ENCODE data around the gene DCUN1D3. TPM values are rescaled to one million over a fixed set of nuclear protein-coding genes. Genes with fewer than 3 reads are reported as not detected.

Gene DCUN1D3
- total RNA-seq, 1 experiment from 2014 or later = 16.1 TPM

DNA sequence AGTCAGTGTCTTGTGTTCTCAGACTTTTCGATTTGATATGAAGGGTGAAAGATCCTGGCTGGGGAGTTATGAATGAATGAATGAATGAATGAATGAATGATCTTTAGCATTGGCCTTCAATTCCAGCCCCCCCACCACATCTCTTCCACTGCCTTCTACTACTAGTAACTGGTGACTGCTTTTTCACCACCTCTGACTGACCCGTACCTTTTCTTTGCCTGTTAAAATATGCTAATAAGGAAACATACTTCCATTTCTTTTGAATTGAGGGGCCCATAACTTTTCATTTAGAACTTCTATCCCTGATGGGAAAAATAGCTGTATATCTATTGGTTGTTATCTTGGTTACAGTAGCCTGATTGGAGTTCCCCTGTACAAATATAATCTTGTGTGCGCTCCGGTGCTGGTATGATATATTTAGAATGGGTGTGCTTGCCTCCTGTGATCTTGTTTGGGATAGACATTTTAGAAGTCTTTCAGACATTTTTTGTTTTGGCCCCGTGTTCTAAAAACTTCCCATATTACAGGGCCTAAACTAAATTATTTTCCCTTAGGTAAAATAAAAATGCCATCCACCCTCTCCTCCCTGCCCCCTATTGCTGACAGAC, 3.8 kb upstream of the DCUN1D3 start:
- H3K9me3 Mint-ChIP-seq = no peaks in the 10 kb centered on the region; a peak in 1 of 5 replicates
- Histone ChIP-seq H3K23ac (ENCODE audit: insufficient read length, low read depth, low read length) (no peak overlapping the region), H3K79me2 (ENCODE audit: insufficient read depth, low read length) (peaks cover 6% of the 10 kb centered on the region; the same call in 1 of the 2 replicates), H3K9me3 (ENCODE audit: control insufficient read depth, low read depth, low read length) (no peaks in the 10 kb centered on the region), H3T11ph (ENCODE audit: low read length) (no peak overlapping the region), H3K14ac (ENCODE audit: insufficient read depth, low read length) (no peak overlapping the region), H3K27ac (ENCODE audit: insufficient read length, low read depth, low read length) (no peak overlapping the region), H3K56ac (ENCODE audit: insufficient read length, low read depth, low read length) (no peak overlapping the region), H2BK12ac (ENCODE audit: insufficient read length, low read depth, low read length) (no peak overlapping the region), H3K4me1 (ENCODE audit: insufficient read depth, low read length) (no peaks in the 10 kb centered on the region), H3K9ac (ENCODE audit: extremely low read depth, insufficient read length, low read length) (no peak overlapping the region), H2BK120ac (ENCODE audit: low read depth, low read length, poor library complexity, severe bottlenecking) (no peak overlapping the region), H2BK5ac (ENCODE audit: insufficient read length, low read length) (no peak overlapping the region), H3K4me2 (ENCODE audit: insufficient read depth, insufficient read length, low read length) (no peak overlapping the region), H4K20me1 (ENCODE audit: control insufficient read depth, insufficient read depth, insufficient read length) (no peaks in the 10 kb centered on the region), H4K5ac (ENCODE audit: insufficient read length, low read depth, low read length) (no peak overlapping the region), H3K23me2 (ENCODE audit: insufficient read length, low read depth, low read length, poor library complexity, severe bottlenecking) (peaks cover 14% of the 10 kb centered on the region), H2BK20ac (ENCODE audit: low read depth, low read length, poor library complexity, severe bottlenecking) (no peak overlapping the region), H2BK15ac (ENCODE audit: low read depth, low read length) (no peak overlapping the region), H3K18ac (ENCODE audit: insufficient read length, low read depth, low read length) (no peak overlapping the region), H3K79me1 (ENCODE audit: insufficient read depth, low read depth, low read length, poor library complexity, severe bottlenecking) (peaks cover 1% of the 10 kb centered on the region), H4K91ac (ENCODE audit: insufficient read length, low read depth, low read length) (no peak overlapping the region), H3K4ac (ENCODE audit: low read depth, low read length) (no peak overlapping the region), H3K27me3 (ENCODE audit: insufficient read depth, low read length) (no peaks in the 10 kb centered on the region), H2AK5ac (ENCODE audit: insufficient read length, low read length) (no peak overlapping the region), H2AFZ (ENCODE audit: low read length) (no peak overlapping the region), H4K8ac (replicated peaks; ENCODE audit: insufficient read length, low read depth, low read length) (no peak overlapping the region)
- no peaks in the 10 kb centered on the region for H3K27me3 Mint-ChIP-seq (ENCODE audit: low read depth)
- H3K4me1 Mint-ChIP-seq = peaks cover 37 to 42% of the 10 kb centered on the region in 2 experiments
- no peak for DNase-seq
- no peak overlapping the region for H3K4me3 Mint-ChIP-seq
- TF ChIP-seq, protein P1, sequence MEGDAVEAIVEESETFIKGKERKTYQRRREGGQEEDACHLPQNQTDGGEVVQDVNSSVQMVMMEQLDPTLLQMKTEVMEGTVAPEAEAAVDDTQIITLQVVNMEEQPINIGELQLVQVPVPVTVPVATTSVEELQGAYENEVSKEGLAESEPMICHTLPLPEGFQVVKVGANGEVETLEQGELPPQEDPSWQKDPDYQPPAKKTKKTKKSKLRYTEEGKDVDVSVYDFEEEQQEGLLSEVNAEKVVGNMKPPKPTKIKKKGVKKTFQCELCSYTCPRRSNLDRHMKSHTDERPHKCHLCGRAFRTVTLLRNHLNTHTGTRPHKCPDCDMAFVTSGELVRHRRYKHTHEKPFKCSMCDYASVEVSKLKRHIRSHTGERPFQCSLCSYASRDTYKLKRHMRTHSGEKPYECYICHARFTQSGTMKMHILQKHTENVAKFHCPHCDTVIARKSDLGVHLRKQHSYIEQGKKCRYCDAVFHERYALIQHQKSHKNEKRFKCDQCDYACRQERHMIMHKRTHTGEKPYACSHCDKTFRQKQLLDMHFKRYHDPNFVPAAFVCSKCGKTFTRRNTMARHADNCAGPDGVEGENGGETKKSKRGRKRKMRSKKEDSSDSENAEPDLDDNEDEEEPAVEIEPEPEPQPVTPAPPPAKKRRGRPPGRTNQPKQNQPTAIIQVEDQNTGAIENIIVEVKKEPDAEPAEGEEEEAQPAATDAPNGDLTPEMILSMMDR (conservative IDR thresholded peaks at IDR 0.05) = no peak
- peaks cover 0 to 8% (median 5%) of the 10 kb centered on the region in 3 experiments; a peak in 5 of 7 replicates for H3K36me3 Mint-ChIP-seq (ENCODE audit: insufficient read depth in 1 of 3, low read depth in 3 of 3)
- no peak overlapping the region; a peak in 1 of 7 replicates for H3K27ac Mint-ChIP-seq
- WGBS (ENCODE audit: extremely low coverage, insufficient read length, low lambda C conversion rate) = no CpG with 5 or more reads among the region's 5 CpGs
